Ovary (tissue), 10 donors: Measurements from ENCODE around the gene CTBP2. TPM values are rescaled to one million over a fixed set of nuclear protein-coding genes. Genes with fewer than 3 reads are reported as not detected.
A peak's percentile ranks its signal among the peaks of the same experiment; 100 is the strongest.

ENCODE experiments used
- DNase-seq, 5 donors: peaks; one replicate each; pipeline ENCODE4 v3.0.0-alpha.2; 2019 to 2020
- H3K27ac ChIP-seq, 2 donors: fragments of 200-600 bp; one replicate each; pipeline versions ENCODE4 v1.5.1 to v1.8.0; 2019 to 2022
- H3K27me3 ChIP-seq: fragments of 200-600 bp; one replicate; pipeline ENCODE4 v1.8.0; 2022
- H3K36me3 ChIP-seq: fragments of 200-600 bp; sonication (generic); one replicate; pipeline ENCODE4 v1.5.1; 2019
- H3K4me1 ChIP-seq: one replicate; pipeline ENCODE4 v1.8.1; 2013; ENCODE audit warnings: mild to moderate bottlenecking, moderate library complexity; ENCODE audit not compliant: insufficient read depth
- H3K4me3 ChIP-seq: fragments of 200-600 bp; sonication (generic); one replicate; pipeline ENCODE4 v1.5.1; 2017
- H3K9me3 ChIP-seq, 2 donors: fragments of 200-600 bp in 1 of 2; sonication (generic) in 1 of 2; one replicate each; pipeline versions ENCODE4 v1.5.1 to v1.8.1; 2013 to 2019; ENCODE audit warnings: mild to moderate bottlenecking in 1 of 2, moderate library complexity in 1 of 2
- CTCF ChIP-seq, 3 donors: fragments of 450-650 bp in 2 of 3; fragments of 200-600 bp in 1 of 3; IDR thresholded peaks; one replicate each; pipeline versions ENCODE4 v1.5.1 to v1.8.0; 2016 to 2022; ENCODE audit warnings: antibody characterized with exemption in 3 of 3, mild to moderate bottlenecking in 1 of 3
- EP300 ChIP-seq: sonication (generic); formaldehyde crosslinking; IDR thresholded peaks from one replicate; pipeline ENCODE4 v1.6.1; 2017; ENCODE audit warnings: antibody characterized with exemption
- POLR2A ChIP-seq: fragments of 450-650 bp; IDR thresholded peaks from one replicate; pipeline ENCODE4 v1.6.1; 2017; ENCODE audit warnings: antibody characterized with exemption, mild to moderate bottlenecking, moderate library complexity
- WGBS, 3 donors: extraction: QIAGEN DNeasy Blood & Tissue Kit in 1 of 3; methylation state at CpG; one replicate each; pipeline versions ENCODE4 v1.1.5 to v1.1.7; 2013 to 2017; 5-methylcytosine and 5-hydroxymethylcytosine counted together
- intact Hi-C, 4 donors: fragments of 100-400 bp; cut with DNase I; formaldehyde crosslinking; loops; one replicate each; pipeline versions ENCODE4 v1.11.0 to v1.15.1; 2022 to 2023
- long read RNA-seq, 3 donors: library from polyadenylated mRNA in 2 of 3; unstranded in 2 of 3; transcript quantifications; one replicate each; pipeline ENCODE4 v2.0.0 and lab custom pipeline, GENCODE V29; 2021 to 2026
- polyA plus RNA-seq, 2 donors: library from polyadenylated mRNA; stranded (reverse); fragments of 200-250 nt in 1 of 2; fragments of 350-450 nt in 1 of 2; fragmentation: Illumina TruSeq in 1 of 2; extraction: RNeasy Lipid Tissue Mini Kit (QIAGEN cat#74804) in 1 of 2; gene quantifications; one replicate each; pipeline ENCODE4 v1.2.3, GENCODE V29; 2013 to 2014
- total RNA-seq, 7 donors: library from RNA; depleted of rRNA in 2 of 7; stranded (reverse); fragments of >200 nt in 2 of 7; fragmentation: NEBNext Ultra II Directional in 3 of 7; extraction: Animal tissue kit (Norgen Biotek cat#: 25700) in 3 of 7; gene quantifications; one replicate each; pipeline versions ENCODE4 v1.1.0 to v1.2.4, GENCODE V29; 2016 to 2023
- donor health status: DM: no; HTN: no; CAD: no; lungs with moderate emphysema.
- donor health status: DM: no; HTN: no; CAD: no.
- donor health status: Bipolar disorder and iron deficiency.
- donor health status: DM: yes; HTN: yes; CAD: no.
- donor health status: DM: no; HTN: no; CAD: no.
- donor health status: DM: yes; HTN: yes; CAD: no.

CTBP2 gene
- 100 to 1,000 TPM in 1 of 7 donors, 10 to 100 TPM in 6; 37.8 to 107 (median 80.8) TPM for total RNA-seq
- polyA plus RNA-seq: 10 to 100 TPM; 25.3 to 63.7 TPM
- long read RNA-seq, donor 1, full-length matches to known transcripts: 62 of 202 reads
- long read RNA-seq, donor 1, partial matches to known transcripts: 26 of 202 reads
- long read RNA-seq, donor 1, other reads (novel, unspliced or antisense): 114 of 202 reads
- long read RNA-seq, donor 2, full-length matches to known transcripts: 1 of 19 reads
- long read RNA-seq, donor 2, partial matches to known transcripts: 18 of 19 reads
- long read RNA-seq, donor 2, other reads (novel, unspliced or antisense): 0 of 19 reads
- long read RNA-seq, donor 3, full-length matches to known transcripts: 53 of 144 reads
- long read RNA-seq, donor 3, partial matches to known transcripts: 22 of 144 reads
- long read RNA-seq, donor 3, other reads (novel, unspliced or antisense): 69 of 144 reads

- peak; percentile 69 to 83 (median 77) for DNase-seq
These were observed at the start of gene CTBP2 for GRCh38 chr10:125159932-125160855. Gene CTBP2, minus strand, starts transcription at chr10:125160563.

GRCh38 chr10:125209591-125210355 lies 49.4 kb upstream of the CTBP2 start:
- peaks cover 15% of the 10 kb centered on the region for H3K4me1 ChIP-seq
- TF ChIP-seq POLR2A: no peak
- TF ChIP-seq EP300: no peak
- TF ChIP-seq CTCF (IDR thresholded peaks at IDR 0.05): no peak
- peak overlapping the region in 1 of 2 donors; percentile 51 for H3K27ac ChIP-seq
- H3K36me3 ChIP-seq: no peaks in the 10 kb centered on the region
- DNase-seq: peak; percentile 24 to 45 (median 40)
- H3K27me3 ChIP-seq: no peaks in the 10 kb centered on the region
- WGBS, 3 donors: 22 to 37% (median 24%) methylated on average over 10 of the region's 10 CpGs
- H3K4me3 ChIP-seq: no peak overlapping the region
- intact Hi-C loops: no loop called here
- H3K9me3 ChIP-seq: no peaks in the 10 kb centered on the region

More at GRCh38 chr10:125159932-125160855, at the start of gene CTBP2:
- Histone ChIP-seq H3K9me3 (no peaks in the 10 kb centered on the region), H3K27me3 (no peaks in the 10 kb centered on the region), H3K27ac (peak within 1 kb of the TSS; percentile 96 to 97), H3K36me3 (no peaks in the 10 kb centered on the region), H3K4me3 (peak within 1 kb of the TSS; percentile 91), H3K4me1 (peaks cover 3% of the 10 kb centered on the region)
- 0 to 1% (median 1%) methylated on average over 63 to 100 of the region's 103 CpGs for WGBS, 3 donors
- no peak for TF ChIP-seq EP300
- TF ChIP-seq POLR2A: peak; percentile 34
- no peak for TF ChIP-seq CTCF (IDR thresholded peaks at IDR 0.05)
- intact Hi-C loops: loop anchor here (2.0 to 10.0 kb wide), 6 partner anchors 95 to 248 kb away; no protein-coding TSS in a partner anchor

- peaks cover 15% of the 10 kb centered on the region for H3K4me1 ChIP-seq
- peak overlapping the region in 1 of 2 donors; percentile 51 for H3K27ac ChIP-seq
- no peak for TF ChIP-seq POLR2A
- no peak for TF ChIP-seq EP300
- TF ChIP-seq CTCF (IDR thresholded peaks at IDR 0.05): no peak
- no peaks in the 10 kb centered on the region for H3K27me3 ChIP-seq
- intact Hi-C loops: no loop called here
- H3K4me3 ChIP-seq: no peak overlapping the region
- no peaks in the 10 kb centered on the region for H3K9me3 ChIP-seq
- H3K36me3 ChIP-seq: no peaks in the 10 kb centered on the region
- WGBS, 3 donors: 65 to 69% (median 69%) methylated on average over 23 of the region's 23 CpGs
- peak in 4 of 5 donors; percentile 17 to 42 (median 20) for DNase-seq
These were observed 48.6 kb upstream of the CTBP2 start for GRCh38 chr10:125208854-125209565.
